Activated T-helper 1 cell treated with anti-CD3 and anti-CD28 coated beads, Interleukin-2, amount 50 U/mL, for 16 hours (primary cell): ENCODE data around the gene CFAP119.
A peak's percentile ranks its signal among the peaks of the same experiment; 100 is the strongest.

Experiments used
- DNase-seq, 2 donors: peaks; one replicate each; pipeline ENCODE4 v3.0.0-alpha.2; 2020; ENCODE audit warnings: low read depth in 1 of 2, low spot score in 1 of 2

CFAP119 gene

GRCh38 chr16:30762991-30763725 is 1.3 kb upstream of the CFAP119 start:
- no peak for DNase-seq

GRCh38 chr16:30761427-30761927 is 385 bp downstream of the CFAP119 start:
- no peak for DNase-seq

GRCh38 chr16:30760577-30761426 is 1.1 kb downstream of the CFAP119 start:
- no peak for DNase-seq

GRCh38 chr16:30760001-30760559 is 1.8 kb downstream of the CFAP119 start:
- DNase-seq: no peak

GRCh38 chr16:30758988-30759491 is 2.8 kb downstream of the CFAP119 start:
- no peak for DNase-seq

GRCh38 chr16:30757316-30757715 is 4.5 kb downstream of the CFAP119 start:
- no peak for DNase-seq

- no peak for DNase-seq
Observed at GRCh38 chr16:30756781-30757100, 5.1 kb downstream of the CFAP119 start.

GRCh38 chr16:30755955-30756780 is 5.7 kb downstream of the CFAP119 start:
- no peak for DNase-seq

GRCh38 chr16:30753596-30753995 is 8.3 kb downstream of the CFAP119 start:
- DNase-seq: no peak

- DNase-seq: no peak
Observed at GRCh38 chr16:30750876-30751465, 10.9 kb downstream of the CFAP119 start.

GRCh38 chr16:30750201-30750600 is 11.7 kb downstream of the CFAP119 start:
- no peak for DNase-seq

- no peak for DNase-seq
Observed at GRCh38 chr16:30748634-30749445, 13.0 kb downstream of the CFAP119 start.

GRCh38 chr16:30747799-30748633 is 13.8 kb downstream of the CFAP119 start, which contains the start of gene PHKG2:
PHKG2 (plus strand) TSS chr16:30748425; CDS start chr16:30748821, 396 bp downstream.
- DNase-seq: peak; percentile 92 to 93

GRCh38 chr16:30747331-30747730 is 14.5 kb downstream of the CFAP119 start:
- no peak for DNase-seq

- no peak for DNase-seq
Observed at GRCh38 chr16:30746638-30747175, 15.2 kb downstream of the CFAP119 start.

- no peak for DNase-seq
Observed at GRCh38 chr16:30745082-30745481, 16.8 kb downstream of the CFAP119 start.

- DNase-seq: no peak
Observed at GRCh38 chr16:30744183-30744582, 17.7 kb downstream of the CFAP119 start.

- DNase-seq: no peak
Observed at GRCh38 chr16:30743716-30744115, 18.1 kb downstream of the CFAP119 start.
